ENCODE measurements around the gene IRAG1.

DNA sequence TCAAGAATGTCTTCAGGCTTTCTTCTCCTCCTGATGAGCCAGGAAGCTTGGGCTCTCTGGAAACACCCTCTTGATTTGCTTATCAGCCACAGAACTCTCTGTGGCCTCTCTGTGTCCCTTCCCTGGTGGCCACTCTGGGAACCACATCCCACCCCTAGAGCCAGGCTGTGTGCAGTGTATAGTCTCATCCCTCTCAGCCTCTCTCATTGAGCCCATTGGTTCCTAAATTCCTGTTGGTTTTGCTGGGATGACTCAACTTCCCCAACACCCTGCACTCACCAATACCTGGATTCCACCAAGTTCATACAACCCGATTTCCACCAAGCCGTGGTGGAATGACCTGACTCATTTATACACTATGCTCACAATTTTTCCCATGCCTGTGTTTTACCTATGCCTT lies 5.2 kb downstream of the IRAG1 start:
- TF ChIP-seq PRDM15 (CRISPR knock-in tag; IDR thresholded peaks at IDR 0.05) (no peak), BHLHE40 (IDR thresholded peaks at IDR 0.05; ENCODE audit: low read length) (no peak), CTCF (CRISPR knock-in tag; IDR thresholded peaks at IDR 0.05) (no peak), BRCA1 (CRISPR knock-in tag; IDR thresholded peaks at IDR 0.05) (no peak), YY1 (IDR thresholded peaks at IDR 0.05; ENCODE audit: insufficient read depth, insufficient replicate concordance, low read depth, low read length) (no peak), ZNF251 (CRISPR knock-in tag; IDR thresholded peaks at IDR 0.05) (no peak), CHCHD3 (CRISPR knock-in tag; IDR thresholded peaks at IDR 0.05) (no peak), ZNF143 (CRISPR knock-in tag; IDR thresholded peaks at IDR 0.05) (no peak), ZNF407 (CRISPR knock-in tag; IDR thresholded peaks at IDR 0.05; ENCODE audit: not compliant biosample characterization) (no peak)
